ENCODE data around the gene ADRB1. TPM values are rescaled to one million over a fixed set of nuclear protein-coding genes. Genes with fewer than 3 reads are reported as not detected.

ADRB1 gene
- polyA plus RNA-seq, 1 experiment, result not detected

GRCh38 chr10:114061148-114061547 lies 17.5 kb downstream of the ADRB1 start:
- TF ChIP-seq CTCF (IDR thresholded peaks at IDR 0.05; ENCODE audit: low read depth, low read length), result no peak
- Histone ChIP-seq H3K27me3 (ENCODE audit: control insufficient read depth, insufficient read depth, low read length) (peaks cover 4% of the 10 kb centered on the region), H3K4me3 (ENCODE audit: low read depth, low read length) (no peak overlapping the region), H3K27ac (ENCODE audit: low read depth, low read length) (no peak overlapping the region), H3K9me3 (ENCODE audit: control insufficient read depth, insufficient read depth, low read length) (no peaks in the 10 kb centered on the region)
- CTCF ChIA-PET, result interaction anchor here (0.9 to 1.6 kb wide), 2 partner anchors 8 to 19 kb away, joined by 3 to 5 read pairs; no protein-coding TSS in a partner anchor
- POLR2A ChIA-PET, result interaction anchor here (0.6 kb wide), 1 partner anchor 363 kb away, joined by 4 read pairs; no protein-coding TSS in a partner anchor
- no peak for DNase-seq (ENCODE audit: low read depth, low spot score)

- ChIA-PET CTCF (no interaction called here), POLR2A (no interaction called here)
- Histone ChIP-seq H3K27me3 (ENCODE audit: control insufficient read depth, insufficient read depth, low read length) (peaks cover 4% of the 10 kb centered on the region), H3K4me3 (ENCODE audit: low read depth, low read length) (no peak overlapping the region), H3K9me3 (ENCODE audit: control insufficient read depth, insufficient read depth, low read length) (no peaks in the 10 kb centered on the region), H3K27ac (ENCODE audit: low read depth, low read length) (no peak overlapping the region)
- no peak for TF ChIP-seq CTCF (IDR thresholded peaks at IDR 0.05; ENCODE audit: low read depth, low read length)
- no peak for DNase-seq (ENCODE audit: low read depth, low spot score)
Measured at GRCh38 chr10:114061789-114062188, 18.1 kb downstream of the ADRB1 start.

GRCh38 chr10:114064151-114065048 lies 20.7 kb downstream of the ADRB1 start:
- H3K27ac ChIP-seq (ENCODE audit: low read depth, low read length), result no peak overlapping the region
- no peak overlapping the region for H3K4me3 ChIP-seq (ENCODE audit: low read depth, low read length)
- no peak for DNase-seq (ENCODE audit: low read depth, low spot score)
- no peak for TF ChIP-seq CTCF (IDR thresholded peaks at IDR 0.05; ENCODE audit: low read depth, low read length)
- peaks cover 4% of the 10 kb centered on the region for H3K27me3 ChIP-seq (ENCODE audit: control insufficient read depth, insufficient read depth, low read length)
- ChIA-PET CTCF (interaction anchor here (1.0 to 1.8 kb wide), 2 partner anchors 41 to 265 kb away, joined by 3 to 4 read pairs; no protein-coding TSS in a partner anchor), POLR2A (no interaction called here)
- no peaks in the 10 kb centered on the region for H3K9me3 ChIP-seq (ENCODE audit: control insufficient read depth, insufficient read depth, low read length)

- ChIA-PET CTCF (interaction anchor here (1.0 to 1.8 kb wide), 2 partner anchors 40 to 266 kb away, joined by 3 to 4 read pairs; no protein-coding TSS in a partner anchor), POLR2A (no interaction called here)
- Histone ChIP-seq H3K27me3 (ENCODE audit: control insufficient read depth, insufficient read depth, low read length) (peaks cover 4% of the 10 kb centered on the region), H3K27ac (ENCODE audit: low read depth, low read length) (no peak overlapping the region), H3K9me3 (ENCODE audit: control insufficient read depth, insufficient read depth, low read length) (no peaks in the 10 kb centered on the region), H3K4me3 (ENCODE audit: low read depth, low read length) (no peak overlapping the region)
- TF ChIP-seq CTCF (IDR thresholded peaks at IDR 0.05; ENCODE audit: low read depth, low read length), result no peak
- DNase-seq (ENCODE audit: low read depth, low spot score), result no peak
Measured at GRCh38 chr10:114065049-114065435, 21.4 kb downstream of the ADRB1 start.

- Histone ChIP-seq H3K4me3 (ENCODE audit: low read depth, low read length) (no peak overlapping the region), H3K27ac (ENCODE audit: low read depth, low read length) (no peak overlapping the region), H3K9me3 (ENCODE audit: control insufficient read depth, insufficient read depth, low read length) (no peaks in the 10 kb centered on the region), H3K27me3 (ENCODE audit: control insufficient read depth, insufficient read depth, low read length) (no peaks in the 10 kb centered on the region)
- ChIA-PET POLR2A (no interaction called here), CTCF (interaction anchor here (2.6 kb wide), 1 partner anchor 8 kb away, joined by 5 read pairs; no protein-coding TSS in a partner anchor)
- no peak for DNase-seq (ENCODE audit: low read depth, low spot score)
- no peak for TF ChIP-seq CTCF (IDR thresholded peaks at IDR 0.05; ENCODE audit: low read depth, low read length)
Measured at GRCh38 chr10:114068054-114068707, 24.5 kb downstream of the ADRB1 start.
